GM18951 (cell line): ENCODE results near the gene DCDC2C.
"Not testable (repeated sequence)": the region's sequence is repeated elsewhere in the genome, so short reads cannot be mapped to it uniquely, and the experiment has no call there.

ENCODE experiments used
- POLR2A ChIP-seq: IDR thresholded peaks from 4 replicates; pipeline ENCODE4 v1.6.1; 2011; ENCODE audit warnings: mild to moderate bottlenecking; ENCODE audit not compliant: insufficient read length, insufficient read depth; ENCODE audit errors: extremely low read depth
- in situ Hi-C: fragments of 300-500 bp; cut with MboI; formaldehyde crosslinking; loops from one replicate; pipeline ENCODE4 v1.12.0; 2022; ENCODE audit warnings: low sequenced_read_pairs, mixed read lengths, inconsistent platforms; ENCODE audit not compliant: unreplicated experiment

DCDC2C gene

DNA sequence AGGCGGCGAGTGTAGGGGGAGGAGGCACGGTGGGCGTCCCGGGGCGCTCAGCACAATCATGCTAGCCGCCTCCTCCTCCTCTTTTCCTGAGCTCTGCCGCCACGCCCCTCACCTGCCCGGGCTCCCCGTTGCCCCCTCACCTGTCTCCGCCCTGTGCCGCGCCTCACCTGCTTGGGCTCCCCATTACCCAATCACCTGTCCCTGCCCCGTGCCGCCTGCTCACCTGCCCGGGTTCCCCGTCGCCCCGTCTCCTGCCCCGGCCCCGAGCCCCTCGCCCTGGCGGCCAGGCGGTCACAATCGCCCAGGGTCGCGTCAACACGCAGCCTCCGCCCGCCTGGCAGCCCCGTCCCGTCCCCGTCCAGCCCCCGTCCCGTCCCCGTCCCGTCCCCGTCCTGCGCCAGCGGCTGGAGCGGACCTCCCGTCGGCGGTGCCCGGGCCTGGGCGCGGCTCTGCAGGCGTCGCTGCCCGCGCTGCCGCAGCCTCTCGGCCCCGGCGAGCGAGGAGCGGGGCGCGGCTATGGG, at the start of gene DCDC2C:
Gene DCDC2C (plus strand): TSS at position 340 of the 521 bp plus-strand sequence. CDS start 177 bp downstream, at position 517.
- TF ChIP-seq POLR2A = no peak
- in situ Hi-C loops = no loop called here

GRCh38 chr2:3654011-3654410, 49.4 kb upstream of the DCDC2C start:
- no peak for TF ChIP-seq POLR2A
- in situ Hi-C loops = no loop called here

DNA sequence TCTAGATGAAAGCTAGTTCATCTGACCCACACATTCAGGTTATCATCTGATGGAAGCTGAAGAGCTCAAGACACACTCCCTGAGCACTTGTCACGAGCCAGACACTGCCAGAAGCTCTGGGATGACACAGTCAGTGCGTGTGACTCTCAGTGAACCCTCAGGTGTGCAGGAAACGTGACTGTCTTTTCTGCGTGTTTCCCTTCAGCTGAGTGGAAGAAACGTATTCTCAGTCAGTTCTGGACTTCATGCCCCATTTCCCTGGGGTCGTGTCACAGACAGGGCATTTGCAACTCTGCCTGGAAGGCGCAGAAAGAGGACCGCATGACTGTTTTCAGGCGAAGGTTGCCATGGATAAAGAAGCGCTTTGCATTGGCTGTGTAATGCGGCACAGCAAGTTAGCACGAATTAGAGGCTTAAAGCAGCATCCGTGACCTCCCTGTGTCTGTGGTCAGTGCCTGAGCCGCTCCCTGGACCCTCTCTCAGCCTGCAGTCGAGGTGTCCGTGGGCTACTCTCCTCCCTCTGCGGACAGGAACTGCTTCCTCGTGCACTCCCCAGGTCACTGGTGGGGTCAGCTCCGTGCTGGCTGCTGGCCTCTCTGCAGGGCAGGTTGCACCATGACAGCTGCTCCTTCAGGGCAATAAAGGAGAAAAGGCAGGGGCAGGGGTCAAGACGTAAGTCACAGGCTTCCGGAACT, 48.7 kb upstream of the DCDC2C start:
- in situ Hi-C loops = no loop called here
- no peak for TF ChIP-seq POLR2A

- in situ Hi-C loops = no loop called here
- TF ChIP-seq POLR2A = no peak
Measured at GRCh38 chr2:3655871-3656761, 47.3 kb upstream of the DCDC2C start.

GRCh38 chr2:3656762-3657721, 46.3 kb upstream of the DCDC2C start:
- TF ChIP-seq POLR2A = no peak
- in situ Hi-C loops = no loop called here

- TF ChIP-seq POLR2A = no peak
- in situ Hi-C loops = no loop called here
Measured at GRCh38 chr2:3657881-3658280, 45.5 kb upstream of the DCDC2C start, which contains the start of gene ALLC. Gene ALLC, plus strand, starts transcription at chr2:3658200. Its CDS starts 12,958 bp downstream, at chr2:3671158.

- no peak for TF ChIP-seq POLR2A
- in situ Hi-C loops = no loop called here
Measured at GRCh38 chr2:3659447-3660432, 43.6 kb upstream of the DCDC2C start.

GRCh38 chr2:3660640-3661039, 42.7 kb upstream of the DCDC2C start:
- in situ Hi-C loops = not testable (repeated sequence)

DNA sequence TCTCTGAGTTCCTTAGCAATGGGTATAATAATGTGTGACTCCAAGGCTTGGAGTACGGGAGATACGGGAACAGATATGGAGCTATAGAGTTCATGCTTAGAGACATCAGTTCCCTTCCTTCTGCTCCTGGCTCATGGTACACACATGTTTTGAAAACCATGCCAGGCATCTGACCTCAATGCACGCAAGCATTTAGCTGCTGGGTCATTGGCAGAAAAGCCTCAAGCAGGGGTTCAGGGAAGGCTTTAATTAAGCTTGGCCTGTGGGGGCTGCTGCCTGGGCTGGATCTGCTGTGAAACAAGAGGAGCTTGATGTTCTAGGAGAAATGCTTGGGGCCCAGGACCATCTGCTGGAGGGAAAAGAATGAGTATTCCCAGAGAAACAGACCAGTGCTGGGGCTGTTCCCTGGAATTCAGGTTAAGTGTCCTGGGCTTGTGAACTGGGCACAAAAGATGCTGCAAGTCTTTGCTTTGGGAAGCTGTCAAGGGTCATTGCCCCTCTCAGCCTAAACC, 42.2 kb upstream of the DCDC2C start:
- TF ChIP-seq POLR2A = no peak
- in situ Hi-C loops = no loop called here

GRCh38 chr2:3662239-3662638, 41.1 kb upstream of the DCDC2C start:
- in situ Hi-C loops = no loop called here
- no peak for TF ChIP-seq POLR2A

- TF ChIP-seq POLR2A = no peak
- in situ Hi-C loops = no loop called here
Measured at GRCh38 chr2:3664118-3664517, 39.3 kb upstream of the DCDC2C start.
